GM12878 (cell line): ENCODE data around the gene TRABD2B. TPM values are rescaled to one million over a fixed set of nuclear protein-coding genes. Genes with fewer than 3 reads are reported as not detected.

Experiments used
- ATAC-seq: fragments of 200-7000 bp; cut with Tn5 transposase; 3 replicates; pipeline ENCODE4 v1.9.1; 2020; ENCODE audit warnings: mild to moderate bottlenecking, moderate library complexity
- BruUV-seq: library from RNA; stranded (reverse); fragments of 400-500 nt; replicated peaks from 2 replicates; lab custom pipeline; 2021; lab: Mats Ljungman, UMichigan
- CTCF ChIA-PET: fragments of 300-600 bp; sonication (Branson Sonifier 250); formaldehyde crosslinking; extraction: SDS; loops from one replicate; lab custom pipeline; 2021; ENCODE audit warnings: inconsistent platforms; lab: Yijun Ruan, JAX
- POLR2A ChIA-PET: fragments of 350-600 bp; formaldehyde crosslinking; extraction: SDS; loops from one replicate; lab custom pipeline; 2021; ENCODE audit warnings: inconsistent platforms; lab: Charles Lee
- RAD21 ChIA-PET: fragments of 300-600 bp; sonication (Branson Sonifier 250); formaldehyde crosslinking; loops from one replicate; lab custom pipeline; 2023; ENCODE audit warnings: antibody characterized with exemption; ENCODE audit not compliant: unreplicated experiment; lab: Charles Lee
- SMC1A ChIA-PET: fragments of 300-600 bp; sonication (Branson Sonifier 250); formaldehyde crosslinking; loops from one replicate; lab custom pipeline; 2023; ENCODE audit not compliant: unreplicated experiment, uncharacterized antibody; lab: Charles Lee
- DNase-seq: peaks from one replicate; pipeline ENCODE4 v3.0.0-alpha.2; 2011; ENCODE audit warnings: low read depth, low spot score
- FAIRE-seq: peaks from 3 replicates; lab custom pipeline; 2011; peaks lifted over from hg19 to GRCh38; lab: Jason Lieb, UNC
- H2AFZ ChIP-seq: 2 replicates; pipeline ENCODE4 v1.6.0; 2011; ENCODE audit warnings: low read depth, low read length, control low read depth; ENCODE audit not compliant: control insufficient read depth
- H3K27ac ChIP-seq: 2 replicates; pipeline ENCODE4 v1.5.1; 2011; ENCODE audit warnings: control low read depth; ENCODE audit not compliant: control insufficient read depth, insufficient read depth
- H3K27me3 ChIP-seq, 2 experiments: replicated peaks in 1 of 2; 2 replicates each; pipeline versions ENCODE4 v1.6.0 to v1.6.1; 2011; ENCODE audit warnings: low read length in 1 of 2; ENCODE audit not compliant: control insufficient read depth in 2 of 2, insufficient read depth in 2 of 2
- H3K36me3 ChIP-seq, 2 experiments: 2 replicates each; pipeline ENCODE4 v1.5.1; 2011; ENCODE audit warnings: low read length in 1 of 2; ENCODE audit not compliant: control insufficient read depth in 2 of 2, insufficient read depth in 2 of 2
- H3K4me1 ChIP-seq: 2 replicates; pipeline ENCODE4 v1.6.1; 2011; ENCODE audit warnings: mild to moderate bottlenecking, low read length, moderate library complexity, mixed read lengths; ENCODE audit not compliant: control insufficient read depth, insufficient read depth
- H3K4me2 ChIP-seq: 2 replicates; pipeline ENCODE4 v1.6.0; 2011; ENCODE audit warnings: control low read depth; ENCODE audit not compliant: control insufficient read depth, insufficient read depth
- H3K4me3 ChIP-seq: fragments of 200-600 bp; sonication (generic); 2 replicates; pipeline ENCODE4 v1.5.1; 2016
- H3K79me2 ChIP-seq: 2 replicates; pipeline ENCODE4 v1.6.0; 2011; ENCODE audit warnings: low read length; ENCODE audit not compliant: control insufficient read depth, insufficient read depth
- H3K9ac ChIP-seq: 2 replicates; pipeline ENCODE4 v1.8.0; 2011; ENCODE audit warnings: low read length, control low read depth, mixed read lengths; ENCODE audit not compliant: control insufficient read depth, insufficient read depth
- H3K9me3 ChIP-seq: replicated peaks from 3 replicates; pipeline ENCODE4 v1.5.1; 2011; ENCODE audit warnings: mild to moderate bottlenecking, low read length; ENCODE audit not compliant: control insufficient read depth, insufficient read depth
- H4K20me1 ChIP-seq: 2 replicates; pipeline ENCODE4 v1.6.0; 2011; ENCODE audit not compliant: control insufficient read depth, insufficient read depth
- DPF2 ChIP-seq: fragments of 450-650 bp; IDR thresholded peaks from 2 replicates; pipeline ENCODE4 v1.6.1; 2017; ENCODE audit warnings: mild to moderate bottlenecking
- MYB ChIP-seq: fragments of 150-350 bp; IDR thresholded peaks from 2 replicates; pipeline ENCODE4 v1.6.1; 2014; ENCODE audit warnings: mild to moderate bottlenecking, low read depth, low read length, borderline replicate concordance
- WRNIP1 ChIP-seq: IDR thresholded peaks from 2 replicates; pipeline ENCODE4 v1.6.1; 2011; ENCODE audit warnings: low read depth, low read length, improper control_type of control experiment, borderline replicate concordance
- WGBS: methylation state at CpG from one replicate; pipeline ENCODE4 v1.1.6; 2016; ENCODE audit warnings: low lambda C conversion rate; ENCODE audit not compliant: insufficient replicate concordance, insufficient coverage; ENCODE audit errors: missing lambda C conversion rate; 5-methylcytosine and 5-hydroxymethylcytosine counted together
- in situ Hi-C: fragments of 300-500 bp; cut with MboI; formaldehyde crosslinking; loops from 9 replicates; pipeline ENCODE4 v1.14.3; 2018; ENCODE audit warnings: mixed read lengths
- intact Hi-C: fragments of 100-400 bp; cut with micrococcal nuclease; formaldehyde crosslinking; loops from one replicate; pipeline ENCODE4 v1.14.2; 2022; ENCODE audit not compliant: unreplicated experiment
- polyA plus RNA-seq, 11 experiments: library from polyadenylated mRNA; depleted of rRNA in 4 of 11; unstranded in 6 of 11; stranded (reverse) in 5 of 11; fragments of >200 nt; fragmentation: Nextera tagmentation in 4 of 11; fragmentation: Illumina TruSeq in 1 of 11; extraction: Ambion mirVana in 4 of 11; extraction: Trizol in 1 of 11; gene quantifications; 1 replicate in 1 of 11; 2 replicates in 10 of 11; pipeline versions ENCODE4 v1.2.1 to v1.2.3, GENCODE V29; 2011 to 2016; ENCODE audit warnings: inconsistent platforms in 2 of 11, missing spikeins in 2 of 11, low read depth in 1 of 11
- total RNA-seq, 4 experiments: library from RNA; depleted of rRNA in 3 of 4; stranded (reverse); fragments of >200 nt in 3 of 4; fragmentation: Illumina TruSeq in 1 of 4; extraction: Trizol in 1 of 4; gene quantifications; 2 replicates each; pipeline versions ENCODE4 v1.2.1 to v1.2.3, GENCODE V29; 2013 to 2021
- TF ChIP-seq, protein P1 (sequence below), 3 experiments: IDR thresholded peaks in 2 of 3; conservative IDR thresholded peaks in 1 of 3; 2 replicates each; pipeline ENCODE4 v1.5.1; 2011; ENCODE audit warnings: low read depth in 3 of 3, low read length in 3 of 3, mild to moderate bottlenecking in 3 of 3, control low read depth in 2 of 3, moderate library complexity in 2 of 3, inconsistent platforms in 1 of 3, mixed read lengths in 1 of 3; ENCODE audit not compliant: control insufficient read depth in 2 of 3, insufficient read depth in 1 of 3; ENCODE audit errors: extremely low read depth in 1 of 3

TRABD2B gene
- total and polyA plus RNA-seq, 10 of the 15 experiments (the other 5 are each of a cell fraction or from before 2014, with no cell fraction given), result not detected

DNA sequence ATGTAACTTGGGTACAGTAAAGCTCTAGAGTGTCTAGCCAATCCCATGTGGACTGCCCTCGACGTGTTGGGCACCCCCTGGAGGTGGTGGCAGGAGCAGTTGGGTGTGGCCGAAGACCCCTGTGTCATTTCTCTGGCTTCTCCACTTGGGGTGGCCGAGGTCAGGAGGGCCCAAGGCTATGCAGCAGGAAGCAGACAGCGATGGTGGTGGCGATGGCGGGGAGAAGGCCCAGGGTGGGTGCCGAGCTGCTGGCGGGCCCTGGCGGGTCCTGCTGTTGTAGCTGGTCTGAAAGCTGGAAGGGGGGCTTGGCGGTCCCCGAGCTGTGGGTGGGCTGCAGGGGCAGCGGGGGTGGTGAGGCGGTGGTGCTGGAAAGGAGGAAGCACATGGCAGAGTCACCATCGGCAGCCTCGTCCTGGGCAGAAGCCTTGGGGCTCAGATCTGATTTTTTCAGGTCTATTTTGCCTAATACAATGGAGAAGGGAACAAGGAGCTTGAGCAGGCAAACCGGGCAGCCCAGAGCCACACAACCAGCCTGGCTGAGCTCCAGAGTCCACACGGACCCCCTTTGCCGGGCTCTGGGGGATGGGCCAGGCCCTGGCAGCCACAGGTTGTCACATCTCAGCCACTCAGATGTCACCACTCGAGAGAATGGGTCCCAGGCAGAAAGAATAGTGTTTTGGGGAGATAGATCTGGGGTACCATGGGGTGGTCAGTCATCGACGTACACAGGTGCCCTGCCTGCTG is 231.3 kb downstream of the TRABD2B start:
- H3K27me3 ChIP-seq, result peaks cover 3% of the 10 kb centered on the region in 2 experiments; a peak in 3 of 4 replicates
- no peak for FAIRE-seq
- no peak overlapping the region for H3K4me2 ChIP-seq
- WGBS, result 33% methylated on average over 22 of the region's 22 CpGs
- BruUV-seq, result no TSS peak
- ChIA-PET RAD21 (no interaction called here), CTCF (interaction anchor here (1.5 kb wide), 1 partner anchor 10 kb away, joined by 4 read pairs; no protein-coding TSS in a partner anchor), POLR2A (no interaction called here), SMC1A (no interaction called here)
- no peak overlapping the region for H2AFZ ChIP-seq
- DNase-seq, result no peak
- H3K27ac ChIP-seq, result no peak overlapping the region
- TF ChIP-seq DPF2, result no peak
- no peak for TF ChIP-seq MYB
- TF ChIP-seq WRNIP1, result no peak
- TF ChIP-seq, protein P1, sequence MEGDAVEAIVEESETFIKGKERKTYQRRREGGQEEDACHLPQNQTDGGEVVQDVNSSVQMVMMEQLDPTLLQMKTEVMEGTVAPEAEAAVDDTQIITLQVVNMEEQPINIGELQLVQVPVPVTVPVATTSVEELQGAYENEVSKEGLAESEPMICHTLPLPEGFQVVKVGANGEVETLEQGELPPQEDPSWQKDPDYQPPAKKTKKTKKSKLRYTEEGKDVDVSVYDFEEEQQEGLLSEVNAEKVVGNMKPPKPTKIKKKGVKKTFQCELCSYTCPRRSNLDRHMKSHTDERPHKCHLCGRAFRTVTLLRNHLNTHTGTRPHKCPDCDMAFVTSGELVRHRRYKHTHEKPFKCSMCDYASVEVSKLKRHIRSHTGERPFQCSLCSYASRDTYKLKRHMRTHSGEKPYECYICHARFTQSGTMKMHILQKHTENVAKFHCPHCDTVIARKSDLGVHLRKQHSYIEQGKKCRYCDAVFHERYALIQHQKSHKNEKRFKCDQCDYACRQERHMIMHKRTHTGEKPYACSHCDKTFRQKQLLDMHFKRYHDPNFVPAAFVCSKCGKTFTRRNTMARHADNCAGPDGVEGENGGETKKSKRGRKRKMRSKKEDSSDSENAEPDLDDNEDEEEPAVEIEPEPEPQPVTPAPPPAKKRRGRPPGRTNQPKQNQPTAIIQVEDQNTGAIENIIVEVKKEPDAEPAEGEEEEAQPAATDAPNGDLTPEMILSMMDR (IDR thresholded peaks at IDR 0.05 in 2 of 3, conservative IDR thresholded peaks at IDR 0.05 in 1 of 3; ENCODE audit: control insufficient read depth in 2 of 3, extremely low read depth in 1 of 3, insufficient read depth in 1 of 3, low read depth in 3 of 3, low read length in 3 of 3), result no peak
- H4K20me1 ChIP-seq, result no peaks in the 10 kb centered on the region
- no peak overlapping the region for H3K4me3 ChIP-seq
- no peaks in the 10 kb centered on the region; the same call in 1 of the 2 replicates for H3K4me1 ChIP-seq
- no peaks in the 10 kb centered on the region for H3K79me2 ChIP-seq
- in situ Hi-C loops (no loop called here), intact Hi-C loops (no loop called here)
- no peaks in the 10 kb centered on the region for H3K36me3 ChIP-seq
- no peak overlapping the region for H3K9ac ChIP-seq
- no peak for ATAC-seq
- H3K9me3 ChIP-seq, result no peaks in the 10 kb centered on the region
